Globus pallidus (tissue), 1 donor: ENCODE measurements around the gene HBS1L.

Source experiments
- DNase-seq: peaks from one replicate; pipeline ENCODE4 v3.0.0-alpha.2; 2015; ENCODE audit warnings: low spot score

Gene HBS1L

GRCh38 chr6:135036731-135037420 is 17.7 kb downstream of the HBS1L start:
- DNase-seq, result no peak

- DNase-seq, result no peak
These were observed 21.4 kb downstream of the HBS1L start for GRCh38 chr6:135033238-135033637.

GRCh38 chr6:135030532-135031178 is 24.0 kb downstream of the HBS1L start:
- DNase-seq, result no peak

- DNase-seq, result no peak
These were observed 24.6 kb downstream of the HBS1L start for GRCh38 chr6:135030056-135030473.

GRCh38 chr6:135025775-135026174 is 28.8 kb downstream of the HBS1L start:
- no peak for DNase-seq

- no peak for DNase-seq
These were observed 29.4 kb downstream of the HBS1L start for GRCh38 chr6:135025175-135025574.

- DNase-seq, result no peak
These were observed 32.4 kb downstream of the HBS1L start for GRCh38 chr6:135022050-135022697.

- DNase-seq, result no peak
These were observed 33.1 kb downstream of the HBS1L start for GRCh38 chr6:135021310-135022049.

- no peak for DNase-seq
These were observed 35.7 kb downstream of the HBS1L start for GRCh38 chr6:135018941-135019340.

GRCh38 chr6:135018052-135018451 is 36.6 kb downstream of the HBS1L start:
- no peak for DNase-seq

- DNase-seq, result no peak
These were observed 40.2 kb downstream of the HBS1L start for GRCh38 chr6:135014353-135014832.

- no peak for DNase-seq
These were observed 41.4 kb downstream of the HBS1L start for GRCh38 chr6:135013211-135013610.

GRCh38 chr6:135012764-135013163 is 41.9 kb downstream of the HBS1L start:
- DNase-seq, result no peak

GRCh38 chr6:135012349-135012748 is 42.3 kb downstream of the HBS1L start:
- DNase-seq, result no peak

- DNase-seq, result no peak
These were observed 45.7 kb downstream of the HBS1L start for GRCh38 chr6:135008941-135009290.

GRCh38 chr6:135008072-135008940 is 46.3 kb downstream of the HBS1L start:
- DNase-seq, result no peak

GRCh38 chr6:135006386-135006914 is 48.2 kb downstream of the HBS1L start:
- DNase-seq, result no peak

- no peak for DNase-seq
These were observed 50.2 kb downstream of the HBS1L start for GRCh38 chr6:135004399-135004798.

GRCh38 chr6:135002974-135003703 is 51.5 kb downstream of the HBS1L start:
- DNase-seq, result no peak

- no peak for DNase-seq
These were observed 52.3 kb downstream of the HBS1L start for GRCh38 chr6:135002229-135002844.
